Pancreas (tissue), 10 donors: ENCODE data around the gene ACP6. TPM values are rescaled to one million over a fixed set of nuclear protein-coding genes. Genes with fewer than 3 reads are reported as not detected.

ENCODE experiments used
- ATAC-seq, 4 donors: fragments of 200-7000 bp; cut with Tn5 transposase; one replicate each; pipeline versions ENCODE4 v1.8.0 to v1.9.1; 2020; ENCODE audit warnings: mild to moderate bottlenecking in 4 of 4, moderate library complexity in 4 of 4
- DNase-seq, 6 donors: peaks; one replicate each; pipeline ENCODE4 v3.0.0-alpha.2; 2020
- FAIRE-seq: peaks from 2 replicates; lab custom pipeline; 2012; peaks lifted over from hg19 to GRCh38; lab: Jason Lieb, UNC
- H3K27ac ChIP-seq, 4 donors: fragments of 200-600 bp; sonication (generic); 1 replicate in 3 of 4; 2 replicates in 1 of 4; pipeline versions ENCODE4 v1.5.0 to v1.8.0; 2020
- H3K27me3 ChIP-seq, 4 donors: fragments of 200-600 bp; one replicate each; pipeline ENCODE4 v1.8.0; 2021
- H3K36me3 ChIP-seq, 3 donors: fragments of 200-600 bp; sonication (generic) in 1 of 3; one replicate each; pipeline versions ENCODE4 v1.5.0 to v1.8.0; 2020 to 2021
- H3K4me1 ChIP-seq, 3 donors: fragments of 200-600 bp; one replicate each; pipeline ENCODE4 v1.8.0; 2021
- H3K4me3 ChIP-seq, 4 donors: fragments of 200-600 bp; sonication (generic) in 2 of 4; one replicate each; pipeline versions ENCODE4 v1.5.0 to v1.8.0; 2020 to 2021
- H3K9me3 ChIP-seq, 4 donors: fragments of 200-600 bp; one replicate each; pipeline ENCODE4 v1.8.0; 2021
- WGBS, 2 donors: extraction: QIAGEN DNeasy Blood & Tissue Kit; methylation state at CpG; one replicate each; pipeline ENCODE4 v1.1.7; 2013; 5-methylcytosine and 5-hydroxymethylcytosine counted together
- intact Hi-C, 3 donors: fragments of 100-400 bp; cut with DNase I; formaldehyde crosslinking; loops; one replicate each; pipeline versions ENCODE4 v1.11.1 to v1.14.2; 2022
- polyA plus RNA-seq, 2 donors: library from polyadenylated mRNA; stranded (reverse); fragments of 200-250 nt; gene quantifications; one replicate each; pipeline ENCODE4 v1.2.3, GENCODE V29; 2013
- total RNA-seq, 6 donors: library from RNA; stranded (reverse); fragmentation: NEBNext Ultra II Directional in 4 of 6; extraction: Animal tissue kit (Norgen Biotek cat#: 25700) in 4 of 6; gene quantifications; one replicate each; pipeline versions ENCODE4 v1.2.1 to v1.2.4, GENCODE V29; 2021 to 2023
- TF ChIP-seq, protein P1 (sequence below), 4 donors: fragments of 200-600 bp; sonication (generic) in 3 of 4; IDR thresholded peaks; one replicate each; pipeline versions ENCODE4 v1.5.0 to v1.8.0; 2021; ENCODE audit warnings: antibody characterized with exemption in 4 of 4
- donor health status: healthy with polysubstance abuse.
- donor health status: DM: no; HTN: no; CAD: no; lungs with moderate emphysema.
- donor health status: DM: no; HTN: no; CAD: no.
- donor health status: control.
- donor health status: control.
- donor health status: Bipolar disorder and iron deficiency.
- donor health status: DM: yes; HTN: yes; CAD: no.
- donor health status: DM: no; HTN: no; CAD: no.
- donor health status: DM: no; HTN: no; CAD: no.
- donor health status: DM: yes; HTN: yes; CAD: no.

Gene ACP6
- total and polyA plus RNA-seq, 8 donors: 8.5 to 18.6 (median 10.1) TPM

DNA sequence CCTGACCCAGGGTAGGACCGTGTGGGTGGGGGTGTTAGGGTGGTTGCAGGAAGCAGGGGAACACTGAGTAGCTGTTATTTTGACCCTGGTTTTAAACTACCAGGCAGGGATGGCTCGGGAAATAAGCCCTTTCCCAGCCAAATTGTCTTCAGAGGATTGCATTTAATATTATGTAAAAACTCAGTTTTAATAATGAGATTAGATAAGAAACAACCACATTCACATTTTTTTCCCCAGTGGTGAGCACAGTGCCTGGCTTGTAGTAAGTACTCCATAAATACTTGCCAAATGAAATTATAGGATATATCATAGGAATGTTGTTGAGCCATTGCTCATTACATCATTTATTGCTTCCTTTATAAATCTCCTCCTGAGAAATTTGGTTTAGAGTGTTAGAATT, 3.1 kb upstream of the ACP6 start:
- H3K4me1 ChIP-seq: peaks cover 0 to 9% (median 7%) of the 10 kb centered on the region in 3 donors
- no peak overlapping the region for H3K27ac ChIP-seq
- DNase-seq: no peak
- intact Hi-C loops: no loop called here
- no peaks in the 10 kb centered on the region for H3K9me3 ChIP-seq
- 42 to 70% methylated on average over 2 of the region's 2 CpGs for WGBS, 2 donors
- H3K36me3 ChIP-seq: no peaks in the 10 kb centered on the region
- ATAC-seq: no peak
- H3K4me3 ChIP-seq: no peak overlapping the region
- no peaks in the 10 kb centered on the region for H3K27me3 ChIP-seq
- no peak for FAIRE-seq
- TF ChIP-seq, protein P1, sequence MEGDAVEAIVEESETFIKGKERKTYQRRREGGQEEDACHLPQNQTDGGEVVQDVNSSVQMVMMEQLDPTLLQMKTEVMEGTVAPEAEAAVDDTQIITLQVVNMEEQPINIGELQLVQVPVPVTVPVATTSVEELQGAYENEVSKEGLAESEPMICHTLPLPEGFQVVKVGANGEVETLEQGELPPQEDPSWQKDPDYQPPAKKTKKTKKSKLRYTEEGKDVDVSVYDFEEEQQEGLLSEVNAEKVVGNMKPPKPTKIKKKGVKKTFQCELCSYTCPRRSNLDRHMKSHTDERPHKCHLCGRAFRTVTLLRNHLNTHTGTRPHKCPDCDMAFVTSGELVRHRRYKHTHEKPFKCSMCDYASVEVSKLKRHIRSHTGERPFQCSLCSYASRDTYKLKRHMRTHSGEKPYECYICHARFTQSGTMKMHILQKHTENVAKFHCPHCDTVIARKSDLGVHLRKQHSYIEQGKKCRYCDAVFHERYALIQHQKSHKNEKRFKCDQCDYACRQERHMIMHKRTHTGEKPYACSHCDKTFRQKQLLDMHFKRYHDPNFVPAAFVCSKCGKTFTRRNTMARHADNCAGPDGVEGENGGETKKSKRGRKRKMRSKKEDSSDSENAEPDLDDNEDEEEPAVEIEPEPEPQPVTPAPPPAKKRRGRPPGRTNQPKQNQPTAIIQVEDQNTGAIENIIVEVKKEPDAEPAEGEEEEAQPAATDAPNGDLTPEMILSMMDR (IDR thresholded peaks at IDR 0.05): no peak

DNA sequence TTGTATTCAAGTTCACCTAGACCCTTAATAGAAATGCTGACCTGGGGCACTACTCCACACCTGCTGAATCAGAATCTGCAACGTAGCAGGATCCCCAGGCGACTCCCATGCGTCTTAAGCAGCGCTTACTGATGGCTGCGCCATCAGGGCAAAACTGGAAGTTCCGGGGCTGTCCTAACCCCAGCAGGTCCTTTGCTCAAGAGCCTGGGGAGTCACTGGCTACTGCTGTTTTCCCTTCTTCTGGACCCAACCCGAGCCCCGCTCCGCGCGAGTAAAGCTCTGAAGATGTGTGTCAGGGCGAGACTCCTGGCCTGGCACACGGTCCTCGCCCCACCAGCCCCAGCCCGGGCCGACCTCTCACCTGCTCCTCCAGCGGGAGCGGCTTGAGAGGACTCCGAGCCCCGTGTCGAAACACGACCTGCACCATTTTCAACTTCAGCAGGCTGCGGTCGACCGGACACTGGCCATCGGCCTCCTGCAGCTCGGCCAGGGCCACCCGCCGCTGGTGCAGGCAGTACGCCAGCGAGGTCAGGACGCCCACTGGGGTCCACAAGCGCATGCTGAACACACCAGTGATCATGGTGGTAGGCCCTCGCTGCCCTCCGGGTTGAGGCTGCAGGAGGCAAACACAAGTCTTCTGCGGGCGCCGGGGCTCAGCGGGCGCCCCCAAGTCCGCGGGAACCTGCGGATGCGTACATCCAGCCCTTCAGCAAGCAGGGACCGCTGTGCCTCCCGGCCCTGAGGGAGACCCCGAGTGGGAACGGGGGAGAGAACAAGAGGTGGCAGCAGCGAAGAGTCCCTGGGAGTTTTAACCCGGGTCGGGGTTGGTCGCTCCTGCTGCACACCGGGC, 630 bp downstream of the ACP6 start:
- FAIRE-seq (no peak), ATAC-seq (peak; percentile 50 to 75 (median 61)), DNase-seq (peak; percentile 40 to 84 (median 60))
- Histone ChIP-seq H3K4me3 (peak overlapping the region; percentile 70 to 85 (median 76)), H3K36me3 (no peaks in the 10 kb centered on the region), H3K27ac (peak overlapping the region; percentile 78 to 87 (median 84)), H3K27me3 (no peaks in the 10 kb centered on the region), H3K4me1 (peaks cover 0 to 14% (median 9%) of the 10 kb centered on the region in 3 donors), H3K9me3 (no peaks in the 10 kb centered on the region)
- TF ChIP-seq, protein P1 (IDR thresholded peaks at IDR 0.05): no peak
- intact Hi-C loops: no loop called here
- 0% methylated on average over 53 of the region's 53 CpGs for WGBS, 2 donors

DNA sequence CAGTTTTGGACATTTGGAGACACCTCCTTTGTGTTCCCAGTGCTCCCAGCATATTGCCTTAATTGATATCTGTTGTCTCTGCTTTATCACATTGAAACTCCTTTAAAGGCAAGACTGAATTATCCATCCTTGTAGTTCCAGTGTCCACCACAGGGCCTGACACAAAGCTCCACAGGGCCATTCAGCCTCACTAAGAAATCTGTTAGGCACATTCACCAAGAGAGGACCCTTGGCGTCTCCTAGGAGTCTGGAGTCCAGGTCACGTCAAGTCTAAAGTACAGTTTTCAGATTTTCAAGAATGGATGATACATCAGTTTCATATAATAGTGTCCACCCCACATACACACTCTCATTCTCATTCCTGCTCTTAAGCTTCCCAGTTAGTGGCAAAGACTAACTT, 4.8 kb downstream of the ACP6 start:
- DNase-seq (no peak), FAIRE-seq (no peak), ATAC-seq (no peak)
- Histone ChIP-seq H3K36me3 (no peaks in the 10 kb centered on the region), H3K4me3 (no peak overlapping the region), H3K27ac (no peak overlapping the region), H3K27me3 (no peaks in the 10 kb centered on the region), H3K4me1 (peaks cover 0 to 14% (median 9%) of the 10 kb centered on the region in 3 donors), H3K9me3 (no peaks in the 10 kb centered on the region)
- TF ChIP-seq, protein P1 (IDR thresholded peaks at IDR 0.05): peak in 1 of 4 donors; percentile 9
- WGBS, 2 donors: 92 to 94% methylated on average over 2 of the region's 2 CpGs
- intact Hi-C loops: no loop called here

DNA sequence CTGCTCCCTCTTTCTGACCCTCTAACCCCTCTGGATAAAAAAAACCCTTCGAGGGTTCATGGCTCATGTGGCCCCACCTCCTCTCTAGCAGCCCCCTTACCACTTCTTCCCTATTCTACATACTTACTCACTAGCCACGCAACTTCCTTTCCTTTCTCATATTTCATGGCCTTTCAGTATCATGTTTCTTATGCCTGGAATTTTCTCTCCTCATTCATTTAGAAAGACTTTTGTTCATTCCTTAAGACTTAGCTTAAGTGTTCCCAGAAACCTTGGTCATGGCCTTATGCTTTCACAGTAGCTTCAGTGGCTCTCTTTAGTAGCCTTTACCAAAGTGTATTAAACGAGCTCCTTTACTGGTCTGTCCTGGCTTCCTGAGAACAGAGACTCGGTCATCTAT, 6.1 kb downstream of the ACP6 start:
- WGBS, 2 donors: 84 to 93% methylated on average over 4 of the region's 4 CpGs

More for the DNA sequence above, 6.1 kb downstream of the ACP6 start:
- no peak overlapping the region for H3K27ac ChIP-seq
- no peak for ATAC-seq
- H3K27me3 ChIP-seq: no peaks in the 10 kb centered on the region
- intact Hi-C loops: no loop called here
- TF ChIP-seq, protein P1 (IDR thresholded peaks at IDR 0.05): no peak
- DNase-seq: no peak
- H3K36me3 ChIP-seq: no peaks in the 10 kb centered on the region
- no peaks in the 10 kb centered on the region for H3K9me3 ChIP-seq
- no peak for FAIRE-seq
- peaks cover 0 to 13% (median 9%) of the 10 kb centered on the region in 3 donors for H3K4me1 ChIP-seq
- no peak overlapping the region for H3K4me3 ChIP-seq
